SHP77 treated with DMSO at 0.1 percent for 48 hours (cell line): ENCODE data around the gene NHERF1.

ENCODE experiments used
- DNase-seq: peaks from one replicate; lab custom pipeline; 2025; lab: John Stamatoyannopoulos, UW

The NHERF1 gene

DNA sequence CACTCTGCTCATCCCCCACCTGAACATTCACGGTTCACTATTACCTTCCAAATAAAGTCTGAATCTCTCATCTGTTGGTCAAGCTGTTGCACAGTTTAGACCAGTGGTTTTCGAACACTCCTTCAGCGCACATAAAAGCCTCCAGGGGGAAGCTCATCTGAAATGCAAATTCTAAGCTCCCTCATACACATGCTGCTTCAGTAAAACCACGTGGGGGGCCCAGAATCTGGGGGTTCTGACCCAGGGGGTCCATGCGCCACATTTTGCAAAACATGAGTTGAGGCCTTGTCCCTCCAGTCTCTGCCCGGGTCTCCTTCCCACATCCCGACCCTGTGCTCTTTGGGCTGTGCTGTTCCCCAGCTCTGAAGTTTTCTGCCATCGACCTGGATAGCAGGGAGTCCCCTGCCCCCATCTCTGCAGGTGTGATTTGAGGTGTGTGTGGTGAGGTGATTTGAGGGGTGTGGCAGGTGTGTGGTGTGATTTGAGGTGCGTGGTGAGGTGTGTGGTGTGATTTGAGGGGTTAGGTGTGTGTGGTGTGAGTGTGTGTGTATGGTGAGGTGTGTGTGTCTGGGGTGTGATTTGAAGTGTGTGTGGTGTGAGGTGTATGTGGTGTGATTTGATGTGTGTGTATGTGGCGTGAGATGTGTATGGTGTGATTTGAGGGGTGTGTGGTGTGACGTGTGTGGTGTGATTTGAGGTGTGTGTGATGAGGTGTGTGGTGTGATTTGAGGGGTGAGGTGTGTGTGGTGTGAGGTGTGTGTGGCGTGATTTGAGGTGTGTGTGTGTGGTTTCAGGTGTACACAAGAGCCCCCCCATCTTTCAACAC lies 16.2 kb upstream of the NHERF1 start:
- DNase-seq, result no peak

DNA sequence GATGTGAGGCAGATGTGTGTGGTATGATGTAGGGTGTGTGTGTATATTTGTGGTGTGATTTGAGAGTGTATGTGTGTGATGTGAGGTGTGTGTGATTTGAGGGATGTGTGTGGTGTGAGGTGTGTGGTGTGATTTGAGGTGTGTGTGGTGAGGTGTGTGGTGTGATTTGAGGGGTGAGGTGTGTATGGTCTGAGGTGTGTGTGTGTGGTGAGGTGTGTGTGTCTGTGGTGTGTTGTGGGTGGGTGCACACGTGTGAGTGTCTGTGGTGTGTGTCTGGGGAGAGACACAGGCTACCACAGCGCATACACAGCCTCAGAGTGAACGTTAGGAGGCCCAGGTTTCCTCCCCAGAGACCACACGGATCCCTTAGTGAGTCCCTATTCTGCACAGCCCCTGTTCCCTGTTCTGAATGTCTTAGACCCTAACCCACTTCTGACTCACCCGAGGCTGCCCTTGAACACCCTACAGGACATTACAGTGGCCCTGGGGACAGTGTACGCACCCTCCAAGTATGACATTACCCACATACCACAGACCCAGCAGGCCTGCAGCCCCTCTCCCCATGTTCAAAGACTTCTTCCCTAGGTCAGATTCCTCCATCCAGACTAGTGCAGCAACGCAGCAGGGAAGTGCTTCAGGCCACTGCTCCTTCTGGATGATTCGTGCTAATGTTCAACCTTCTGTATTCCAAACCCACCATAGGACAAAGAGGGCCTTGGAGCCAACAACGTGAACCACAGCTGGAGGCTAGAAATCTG lies 14.9 kb upstream of the NHERF1 start:
- DNase-seq, result no peak

DNA sequence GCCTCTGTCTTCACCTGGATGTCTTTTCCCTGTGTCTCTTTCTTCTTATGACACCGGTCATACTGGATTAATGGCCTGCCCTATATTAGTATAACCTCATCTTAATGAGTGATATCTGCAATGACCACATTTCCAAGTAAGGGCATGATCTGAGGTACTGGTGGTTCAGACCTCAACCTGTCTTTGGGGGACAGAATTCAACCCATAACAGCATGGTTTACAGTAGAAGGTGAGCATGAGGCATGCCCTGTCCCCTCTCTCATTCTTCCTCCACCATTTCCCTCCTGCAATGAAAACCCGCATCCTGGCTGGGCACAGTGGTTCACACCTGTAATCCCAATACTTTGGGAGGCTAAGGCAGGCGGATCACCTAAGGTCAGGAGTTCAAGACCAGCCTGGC lies 14.2 kb upstream of the NHERF1 start:
- DNase-seq, result no peak

DNA sequence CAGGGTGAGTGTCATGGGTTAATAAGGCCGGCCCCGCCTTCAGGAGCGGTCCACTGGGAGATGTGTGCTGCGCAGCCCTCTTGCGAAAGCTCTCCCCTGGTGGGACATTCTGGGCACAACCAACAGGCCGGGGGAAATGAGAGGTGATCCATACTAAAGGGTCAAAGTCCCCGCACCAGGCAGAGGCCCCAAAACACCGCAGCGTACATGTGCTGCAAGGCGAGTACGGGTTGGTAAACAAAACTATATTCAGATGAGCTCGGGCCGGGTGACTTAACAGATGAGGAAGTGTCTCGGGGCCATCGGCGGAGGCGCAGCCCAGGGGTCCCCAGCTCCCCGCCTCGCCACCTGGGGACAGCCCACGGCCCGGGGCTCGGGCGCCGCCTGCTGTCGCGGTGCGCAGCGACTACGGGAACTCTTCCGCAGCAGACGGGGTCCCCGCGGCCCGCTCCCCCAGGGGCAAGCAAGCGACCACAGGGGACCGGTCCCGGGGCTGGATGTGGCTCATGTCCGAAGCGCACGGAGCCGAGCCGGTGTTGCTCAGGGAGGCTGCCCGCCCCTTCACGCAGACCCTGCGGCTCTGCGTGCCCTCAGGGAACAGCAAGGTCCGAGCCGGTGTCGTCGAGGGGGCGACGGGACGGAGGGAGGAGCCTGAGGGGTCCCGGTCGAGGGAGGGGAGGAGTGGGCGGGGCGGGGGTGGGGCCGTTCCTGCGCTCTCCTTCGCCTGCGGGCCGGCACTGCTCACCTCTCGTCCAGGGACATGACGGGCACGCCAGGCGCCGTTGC lies 11.7 kb upstream of the NHERF1 start, which contains the start of gene RAB37:
Gene RAB37 (plus strand): TSS at position 744 of the 786 bp plus-strand sequence. CDS start 17 bp downstream, at position 761.
- DNase-seq, result no peak

DNA sequence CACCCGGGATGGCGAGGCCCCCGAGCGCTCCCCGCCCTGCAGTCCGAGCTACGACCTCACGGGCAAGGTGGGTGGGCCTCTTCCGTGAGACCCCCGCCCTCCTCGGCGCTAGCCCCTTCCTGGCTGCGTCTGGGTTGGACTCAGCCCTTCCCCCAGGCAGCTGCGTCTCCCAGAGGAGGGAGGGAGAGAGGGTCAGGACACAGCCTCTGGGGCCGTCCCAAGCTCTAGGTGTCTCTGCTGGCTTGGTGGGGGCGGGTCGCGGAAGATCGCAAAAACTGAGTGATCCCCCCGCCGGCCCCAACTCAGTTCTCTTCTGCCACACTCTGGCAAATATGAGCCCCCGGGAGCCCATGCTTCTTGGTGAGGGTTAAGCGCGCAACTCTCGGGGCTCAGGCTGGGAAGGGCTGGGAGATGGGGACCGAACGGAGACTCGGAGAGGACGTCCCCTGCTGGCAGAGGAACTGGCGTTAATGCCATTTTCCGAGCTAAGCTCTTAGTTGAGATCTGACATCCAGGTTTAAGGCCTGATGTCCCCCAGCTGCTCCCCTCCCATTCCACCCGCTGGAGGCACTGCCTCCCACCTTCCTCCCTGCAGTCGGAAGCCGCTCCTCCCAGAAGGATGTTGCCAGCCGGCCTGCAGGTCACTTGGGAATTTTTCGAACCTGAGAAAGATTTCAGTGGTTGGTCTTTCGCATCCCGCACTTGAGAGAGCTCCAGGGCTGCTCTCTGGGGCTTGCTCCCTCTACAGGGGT lies 11.0 kb upstream of the NHERF1 start:
- no peak for DNase-seq

DNA sequence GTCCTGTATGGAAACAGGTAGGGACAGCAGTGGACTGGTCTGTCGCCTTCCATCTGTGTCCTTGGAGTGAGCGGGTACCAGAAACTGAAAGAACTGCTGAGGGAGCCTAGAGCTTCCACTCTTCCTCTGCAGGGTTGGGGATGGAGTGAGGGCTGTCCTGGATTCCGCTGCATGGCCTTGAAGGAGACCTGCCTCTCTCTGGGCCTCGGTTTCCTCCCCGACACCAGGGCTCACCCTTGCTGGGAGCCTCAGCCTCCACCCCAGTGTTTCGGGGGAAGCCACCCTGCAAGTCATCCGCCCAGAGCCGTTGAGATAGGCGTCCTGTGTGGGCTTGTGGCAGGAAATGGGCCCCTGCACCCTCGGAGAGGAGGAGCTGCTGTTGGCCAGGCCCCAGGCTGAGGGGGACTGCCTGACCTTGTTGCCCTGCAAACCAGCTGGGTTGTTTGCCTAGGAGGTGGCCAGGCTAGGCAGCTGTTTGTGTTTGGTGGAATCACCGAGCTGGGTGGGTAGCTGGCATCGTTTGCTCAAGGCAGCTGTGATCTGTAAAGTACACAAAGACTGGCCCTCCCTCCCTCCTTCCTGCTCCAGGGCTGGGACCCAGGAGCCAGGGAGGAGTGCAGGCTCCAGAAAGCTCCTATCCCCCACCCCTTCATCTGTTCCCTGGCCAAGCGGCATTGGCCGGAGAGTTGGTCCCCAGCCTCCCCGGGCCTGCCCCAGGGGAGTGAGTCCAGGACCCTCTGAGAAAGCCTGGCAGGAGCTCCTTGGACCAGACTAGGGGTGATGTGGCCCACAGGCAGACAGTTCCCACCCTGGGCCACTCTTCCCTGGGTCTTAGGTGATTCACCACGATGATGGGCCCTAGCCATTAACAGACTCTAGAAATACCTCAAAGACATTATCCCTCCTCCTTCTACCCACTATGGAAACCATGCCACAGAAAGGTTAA lies 10.1 kb upstream of the NHERF1 start:
- DNase-seq, result peak; percentile 47

DNA sequence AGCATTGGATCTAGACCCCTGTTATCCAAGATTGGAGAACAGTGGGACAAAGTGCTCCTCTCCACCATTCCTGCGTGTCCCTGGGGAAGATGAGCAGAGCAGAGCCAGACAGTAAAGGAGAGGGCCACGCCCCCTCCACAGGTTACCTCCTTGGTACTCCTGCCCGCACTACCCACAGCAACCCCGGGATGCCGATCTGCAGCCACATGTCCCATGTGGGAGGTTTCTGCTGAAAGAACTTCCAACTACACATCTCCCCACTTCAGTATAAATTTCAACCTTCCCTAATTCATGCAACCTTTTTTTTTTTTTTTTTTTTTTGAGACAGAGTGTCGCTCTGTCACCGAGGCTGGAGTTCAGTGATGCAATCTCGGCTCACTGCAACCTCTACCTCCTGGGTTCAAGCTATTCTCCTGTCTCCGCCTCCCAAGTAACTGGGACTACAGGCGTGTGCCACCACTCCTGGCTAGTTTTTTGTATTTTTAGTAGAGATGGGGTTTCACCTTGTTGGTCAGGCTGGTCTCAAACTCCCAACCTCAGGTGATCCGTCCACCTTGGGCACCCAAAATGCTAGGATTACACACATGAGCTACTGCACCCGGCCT lies 9.1 kb upstream of the NHERF1 start:
- no peak for DNase-seq

DNA sequence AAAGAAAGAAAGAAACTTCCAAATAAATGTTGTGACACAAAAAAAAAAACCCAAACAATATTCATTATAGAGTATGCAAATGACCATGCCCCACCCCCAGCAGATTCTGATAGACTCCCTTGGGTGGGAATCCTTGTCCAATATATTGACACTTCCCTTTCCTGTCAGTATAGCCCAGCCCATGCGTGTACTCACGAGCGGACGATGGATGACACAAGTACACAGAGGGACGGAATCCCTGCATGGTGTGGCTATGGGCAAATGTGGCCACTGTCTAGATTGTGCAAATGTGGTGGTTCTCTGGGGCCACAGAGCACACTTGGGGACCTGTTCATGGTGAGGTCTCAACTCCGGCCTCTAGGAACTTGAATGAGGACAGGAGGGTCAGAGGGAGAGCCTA lies 8.3 kb upstream of the NHERF1 start:
- no peak for DNase-seq

DNA sequence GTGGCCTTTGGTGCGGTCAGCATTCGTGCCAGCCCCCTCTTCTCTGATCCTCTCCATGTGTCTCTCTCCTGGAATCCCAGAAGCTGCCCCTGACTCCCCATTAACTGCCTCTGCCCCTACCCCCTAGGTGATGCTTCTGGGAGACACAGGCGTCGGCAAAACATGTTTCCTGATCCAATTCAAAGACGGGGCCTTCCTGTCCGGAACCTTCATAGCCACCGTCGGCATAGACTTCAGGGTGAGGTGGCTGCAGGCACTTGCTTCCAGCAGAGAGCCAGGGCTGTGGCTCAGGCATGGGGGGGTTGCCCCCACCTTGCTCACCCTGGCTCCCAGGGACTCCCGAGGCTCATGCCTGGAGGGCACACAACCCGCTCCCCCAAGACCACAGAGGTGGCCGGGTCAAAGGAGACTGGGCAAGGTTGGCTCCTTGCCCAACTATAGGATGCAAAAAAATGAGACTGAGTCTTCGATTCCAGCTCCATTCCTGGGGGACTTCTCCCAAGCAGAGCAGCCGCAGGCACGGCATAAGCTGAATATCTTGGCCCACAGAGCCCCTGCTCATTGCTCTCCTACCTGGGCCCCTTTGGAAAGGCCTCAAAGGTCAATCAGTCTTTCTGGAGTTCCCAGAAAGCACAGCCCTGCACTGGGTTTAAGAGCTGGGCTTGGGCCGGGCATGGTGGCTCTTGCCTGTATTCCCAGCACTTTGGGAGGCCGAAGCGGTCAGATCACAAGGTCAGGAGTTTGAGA lies 7.6 kb upstream of the NHERF1 start:
- DNase-seq, result no peak

DNA sequence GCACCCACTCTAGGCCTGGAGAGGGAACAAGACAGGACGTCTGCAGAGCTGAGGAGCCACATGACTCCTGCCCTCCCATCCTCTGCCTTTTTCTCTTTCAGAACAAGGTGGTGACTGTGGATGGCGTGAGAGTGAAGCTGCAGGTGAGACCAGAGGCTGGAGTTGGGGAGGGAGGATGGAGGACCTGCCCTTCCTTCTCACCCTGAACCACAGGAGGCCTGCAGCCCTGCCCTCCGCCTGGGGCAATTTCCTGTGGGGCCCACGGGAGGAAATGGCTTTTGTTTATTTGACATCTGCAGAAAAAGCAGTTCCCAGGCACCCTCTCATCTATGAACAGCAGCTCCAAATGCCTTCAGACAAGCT lies 6.3 kb upstream of the NHERF1 start:
- no peak for DNase-seq

DNA sequence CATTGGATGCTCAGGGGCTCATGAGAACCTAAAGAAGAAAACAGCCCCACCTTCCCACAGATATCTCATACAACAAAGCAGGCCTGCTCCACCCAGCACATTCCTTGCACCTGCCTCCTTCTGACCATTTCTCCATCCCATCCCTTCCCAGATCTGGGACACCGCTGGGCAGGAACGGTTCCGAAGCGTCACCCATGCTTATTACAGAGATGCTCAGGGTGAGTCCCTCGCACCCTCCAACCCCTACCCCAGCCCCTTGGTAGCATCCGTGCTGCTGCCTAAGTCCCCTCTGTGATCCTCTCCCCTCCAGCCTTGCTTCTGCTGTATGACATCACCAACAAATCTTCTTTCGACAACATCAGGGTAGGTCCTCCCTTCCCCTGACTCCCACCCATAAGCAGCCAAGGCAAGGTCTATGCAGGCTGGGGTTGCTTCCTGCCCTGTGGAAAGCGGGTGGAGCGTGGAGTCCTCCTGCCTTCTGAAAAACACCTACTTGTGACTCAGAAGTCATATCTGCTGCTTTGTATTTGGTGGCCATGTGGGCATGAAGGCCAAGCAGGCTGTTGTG lies 5.4 kb upstream of the NHERF1 start:
- DNase-seq, result no peak

DNA sequence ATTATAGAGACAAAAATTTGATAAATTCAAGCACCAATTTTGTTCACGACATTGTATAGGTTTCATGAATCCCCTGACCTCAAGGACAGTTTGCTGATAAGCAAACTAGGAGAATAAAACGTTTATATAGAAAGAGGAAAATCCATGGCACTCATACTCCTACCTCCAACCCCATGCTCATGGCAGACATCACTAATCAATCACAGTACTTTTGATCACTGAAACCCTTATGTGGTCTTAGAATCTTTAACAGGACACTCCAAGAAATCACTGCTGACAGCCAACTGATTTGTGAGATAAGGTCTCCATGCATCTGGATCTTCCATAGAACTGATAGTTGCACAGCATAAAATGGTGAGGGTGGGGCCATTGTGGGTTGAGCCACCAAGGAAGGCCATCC lies 4.7 kb upstream of the NHERF1 start:
- DNase-seq, result no peak

DNA sequence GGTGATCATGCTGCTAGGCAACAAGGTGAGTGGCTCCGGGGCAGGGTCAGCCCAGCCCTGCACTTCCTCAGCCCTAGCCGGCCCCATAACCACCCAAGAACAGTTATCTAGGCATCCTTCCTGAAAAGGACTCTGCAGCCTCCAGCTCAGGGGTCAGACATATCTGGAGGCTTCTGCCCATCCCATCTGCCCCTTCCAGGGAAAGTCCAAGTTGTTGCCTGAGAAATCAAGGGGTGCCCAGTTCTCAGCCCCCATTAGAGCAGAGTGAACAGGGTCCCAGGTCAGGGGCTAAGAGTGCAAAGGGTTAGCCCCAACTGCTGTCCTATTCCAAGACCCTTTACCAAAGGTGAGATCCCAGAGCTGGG lies 4.1 kb upstream of the NHERF1 start:
- no peak for DNase-seq

DNA sequence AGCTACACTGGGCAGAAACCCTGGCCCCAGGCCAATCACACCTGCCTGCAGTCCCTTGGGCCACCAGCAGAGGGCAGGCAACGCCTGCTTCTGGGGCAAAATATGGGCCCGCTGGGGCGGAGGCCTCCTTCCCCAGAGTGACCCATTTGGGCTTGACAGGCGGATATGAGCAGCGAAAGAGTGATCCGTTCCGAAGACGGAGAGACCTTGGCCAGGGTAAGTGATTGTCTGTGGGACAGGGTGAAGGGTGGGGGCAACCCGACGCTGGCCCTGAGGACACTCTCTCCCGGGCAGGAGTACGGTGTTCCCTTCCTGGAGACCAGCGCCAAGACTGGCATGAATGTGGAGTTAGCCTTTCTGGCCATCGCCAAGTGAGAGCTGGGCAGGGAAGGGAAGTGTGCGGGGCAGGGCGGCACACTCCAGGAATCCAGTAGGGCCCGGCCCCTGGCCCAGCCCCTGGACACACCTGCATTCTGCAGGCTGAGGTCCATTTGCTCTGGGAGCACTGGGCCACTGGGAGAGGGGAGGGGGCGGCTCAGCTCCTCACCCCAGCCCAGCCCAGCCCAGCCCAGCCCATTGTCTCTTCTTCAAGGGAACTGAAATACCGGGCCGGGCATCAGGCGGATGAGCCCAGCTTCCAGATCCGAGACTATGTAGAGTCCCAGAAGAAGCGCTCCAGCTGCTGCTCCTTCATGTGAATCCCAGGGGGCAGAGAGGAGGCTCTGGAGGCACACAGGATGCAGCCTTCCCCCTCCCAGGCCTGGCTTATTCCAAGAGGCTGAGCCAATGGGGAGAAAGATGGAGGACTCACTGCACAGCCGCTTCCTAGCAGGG lies 3.5 kb upstream of the NHERF1 start:
- DNase-seq, result peak; percentile 67

DNA sequence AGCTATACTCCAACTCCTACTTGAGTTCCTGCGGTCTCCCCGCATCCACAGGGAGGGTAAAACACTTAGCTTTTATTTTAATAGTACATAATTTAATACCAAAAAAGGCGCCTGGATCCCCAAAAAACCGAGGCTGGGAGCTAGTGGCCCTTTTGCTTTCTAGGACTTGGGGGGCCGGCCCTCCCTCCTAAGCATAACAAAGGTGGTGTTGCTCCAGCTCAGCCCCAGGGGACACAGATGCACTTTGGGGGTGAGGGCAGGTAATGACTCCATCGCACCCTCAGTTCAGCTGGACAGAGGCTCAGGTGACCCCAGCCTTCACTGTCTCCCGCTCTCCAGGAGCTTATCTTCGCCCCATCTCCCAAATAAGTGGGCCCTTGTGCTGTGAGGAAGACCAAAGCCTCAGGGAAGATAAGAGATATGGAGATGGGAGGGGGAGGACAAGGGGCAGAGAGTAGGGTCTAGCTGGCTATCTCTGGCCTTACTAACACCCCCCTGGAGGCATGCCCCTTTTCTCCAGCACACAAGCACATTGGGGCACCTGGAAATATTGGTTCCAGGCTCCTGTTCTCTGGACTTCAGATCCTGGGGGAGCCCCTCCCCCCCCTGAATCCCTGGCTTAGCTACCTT lies 2.8 kb upstream of the NHERF1 start:
- DNase-seq, result no peak

DNA sequence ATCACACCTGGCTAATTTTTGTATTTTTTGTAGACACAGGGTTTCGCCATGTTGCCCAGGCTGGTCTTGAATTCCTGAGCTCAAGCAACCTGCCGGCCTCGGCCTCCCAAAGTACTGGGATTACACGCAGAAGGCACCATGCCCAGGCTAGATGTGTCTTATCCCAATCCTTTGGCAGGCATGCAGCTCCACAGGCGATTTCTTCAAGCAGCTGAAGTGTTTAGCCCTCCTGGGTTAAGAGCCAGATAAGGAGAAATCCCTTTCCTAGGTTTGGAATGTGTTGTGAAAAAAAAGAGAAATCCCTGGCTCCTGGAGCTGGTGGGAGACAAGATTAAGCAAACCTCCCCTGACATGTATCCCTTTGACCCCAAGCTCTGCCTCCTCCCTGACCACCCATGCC lies 2.1 kb upstream of the NHERF1 start:
- DNase-seq, result no peak

DNA sequence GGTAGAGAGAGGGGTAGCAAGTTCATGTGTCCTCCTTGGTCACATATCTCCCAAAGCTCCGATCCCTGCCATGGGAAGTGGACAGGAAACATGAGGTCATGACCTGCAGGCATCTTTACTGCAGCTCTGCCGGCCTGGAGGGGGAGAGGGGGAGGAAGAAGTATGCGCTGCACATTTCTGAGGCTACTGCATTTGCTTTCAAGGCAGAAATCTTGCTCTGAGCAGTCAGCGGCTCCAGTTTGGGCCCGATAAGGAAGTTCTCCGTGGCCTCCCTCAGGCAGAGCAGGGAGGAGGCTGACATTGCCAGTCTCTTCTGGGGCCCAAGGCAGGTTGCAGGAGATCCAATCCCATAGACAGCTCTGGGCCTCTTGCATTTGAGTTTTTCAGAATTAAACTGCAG lies 1.5 kb upstream of the NHERF1 start:
- no peak for DNase-seq

DNA sequence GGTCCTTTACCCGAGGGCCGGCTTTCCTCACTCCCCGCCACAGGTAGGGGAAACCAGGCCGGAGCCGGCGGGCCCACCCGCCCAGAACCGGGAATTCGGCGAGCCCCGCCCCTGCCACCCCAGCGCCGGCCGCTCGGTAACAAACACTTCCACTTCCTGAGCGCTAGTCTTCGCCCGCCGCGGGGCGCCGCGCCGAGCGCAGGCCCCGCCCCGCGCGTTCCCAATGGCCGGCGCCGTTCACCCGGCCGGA lies 224 bp upstream of the NHERF1 start:
- no peak for DNase-seq
